GM12878 (cell line): ENCODE measurements around the gene COL20A1. TPM values are rescaled to one million over a fixed set of nuclear protein-coding genes. Genes with fewer than 3 reads are reported as not detected.

Experiments used
- ATAC-seq: fragments of 200-7000 bp; cut with Tn5 transposase; 3 replicates; pipeline ENCODE4 v1.9.1; 2020; ENCODE audit warnings: mild to moderate bottlenecking, moderate library complexity
- BruUV-seq: library from RNA; stranded (reverse); fragments of 400-500 nt; replicated peaks from 2 replicates; lab custom pipeline; 2021; lab: Mats Ljungman, UMichigan
- CTCF ChIA-PET: fragments of 300-600 bp; sonication (Branson Sonifier 250); formaldehyde crosslinking; extraction: SDS; loops from one replicate; lab custom pipeline; 2021; ENCODE audit warnings: inconsistent platforms; lab: Yijun Ruan, JAX
- POLR2A ChIA-PET: fragments of 350-600 bp; formaldehyde crosslinking; extraction: SDS; loops from one replicate; lab custom pipeline; 2021; ENCODE audit warnings: inconsistent platforms; lab: Charles Lee
- RAD21 ChIA-PET: fragments of 300-600 bp; sonication (Branson Sonifier 250); formaldehyde crosslinking; loops from one replicate; lab custom pipeline; 2023; ENCODE audit warnings: antibody characterized with exemption; ENCODE audit not compliant: unreplicated experiment; lab: Charles Lee
- SMC1A ChIA-PET: fragments of 300-600 bp; sonication (Branson Sonifier 250); formaldehyde crosslinking; loops from one replicate; lab custom pipeline; 2023; ENCODE audit not compliant: unreplicated experiment, uncharacterized antibody; lab: Charles Lee
- DNase-seq: peaks from one replicate; pipeline ENCODE4 v3.0.0-alpha.2; 2011; ENCODE audit warnings: low read depth, low spot score
- FAIRE-seq: peaks from 3 replicates; lab custom pipeline; 2011; peaks lifted over from hg19 to GRCh38; lab: Jason Lieb, UNC
- H2AFZ ChIP-seq: 2 replicates; pipeline ENCODE4 v1.6.0; 2011; ENCODE audit warnings: low read depth, low read length, control low read depth; ENCODE audit not compliant: control insufficient read depth
- H3K27ac ChIP-seq: 2 replicates; pipeline ENCODE4 v1.5.1; 2011; ENCODE audit warnings: control low read depth; ENCODE audit not compliant: control insufficient read depth, insufficient read depth
- H3K27me3 ChIP-seq, 2 experiments: replicated peaks in 1 of 2; 2 replicates each; pipeline versions ENCODE4 v1.6.0 to v1.6.1; 2011; ENCODE audit warnings: low read length in 1 of 2; ENCODE audit not compliant: control insufficient read depth in 2 of 2, insufficient read depth in 2 of 2
- H3K36me3 ChIP-seq, 2 experiments: 2 replicates each; pipeline ENCODE4 v1.5.1; 2011; ENCODE audit warnings: low read length in 1 of 2; ENCODE audit not compliant: control insufficient read depth in 2 of 2, insufficient read depth in 2 of 2
- H3K4me1 ChIP-seq: 2 replicates; pipeline ENCODE4 v1.6.1; 2011; ENCODE audit warnings: mild to moderate bottlenecking, low read length, moderate library complexity, mixed read lengths; ENCODE audit not compliant: control insufficient read depth, insufficient read depth
- H3K4me2 ChIP-seq: 2 replicates; pipeline ENCODE4 v1.6.0; 2011; ENCODE audit warnings: control low read depth; ENCODE audit not compliant: control insufficient read depth, insufficient read depth
- H3K4me3 ChIP-seq: fragments of 200-600 bp; sonication (generic); 2 replicates; pipeline ENCODE4 v1.5.1; 2016
- H3K79me2 ChIP-seq: 2 replicates; pipeline ENCODE4 v1.6.0; 2011; ENCODE audit warnings: low read length; ENCODE audit not compliant: control insufficient read depth, insufficient read depth
- H3K9ac ChIP-seq: 2 replicates; pipeline ENCODE4 v1.8.0; 2011; ENCODE audit warnings: low read length, control low read depth, mixed read lengths; ENCODE audit not compliant: control insufficient read depth, insufficient read depth
- H3K9me3 ChIP-seq: replicated peaks from 3 replicates; pipeline ENCODE4 v1.5.1; 2011; ENCODE audit warnings: mild to moderate bottlenecking, low read length; ENCODE audit not compliant: control insufficient read depth, insufficient read depth
- H4K20me1 ChIP-seq: 2 replicates; pipeline ENCODE4 v1.6.0; 2011; ENCODE audit not compliant: control insufficient read depth, insufficient read depth
- ATF7 ChIP-seq: fragments of 450-650 bp; IDR thresholded peaks from 2 replicates; pipeline ENCODE4 v1.6.1; 2016; ENCODE audit warnings: low read depth, mild to moderate bottlenecking
- BHLHE40 ChIP-seq, 2 experiments: fragments of 450-650 bp in 1 of 2; IDR thresholded peaks; 2 replicates each; pipeline ENCODE4 v1.6.1; 2011 to 2017; ENCODE audit warnings: low read depth in 2 of 2, borderline replicate concordance in 1 of 2, improper control_type of control experiment in 1 of 2, low read length in 1 of 2, mild to moderate bottlenecking in 1 of 2
- BRCA1 ChIP-seq: IDR thresholded peaks from 2 replicates; pipeline ENCODE4 v1.6.1; 2011; ENCODE audit warnings: low read depth, low read length, improper control_type of control experiment
- CEBPB ChIP-seq, 2 experiments: fragments of 150-350 bp in 1 of 2; IDR thresholded peaks; 2 replicates each; pipeline ENCODE4 v1.6.1; 2012 to 2014; ENCODE audit warnings: low read depth in 2 of 2, low read length in 2 of 2, borderline replicate concordance in 1 of 2, inconsistent platforms in 1 of 2
- ELK1 ChIP-seq: IDR thresholded peaks from 2 replicates; pipeline ENCODE4 v1.6.1; 2012; ENCODE audit warnings: low read depth, low read length, improper control_type of control experiment
- ETV6 ChIP-seq, 2 experiments: fragments of 450-650 bp in 1 of 2; IDR thresholded peaks in 1 of 2; conservative IDR thresholded peaks in 1 of 2; 2 replicates each; pipeline ENCODE4 v1.6.1; 2014; ENCODE audit warnings: antibody characterized with exemption in 1 of 2, borderline replicate concordance in 1 of 2, low read depth in 1 of 2, mild to moderate bottlenecking in 1 of 2, moderate library complexity in 1 of 2
- HSF1 ChIP-seq: fragments of 150-350 bp; IDR thresholded peaks from 2 replicates; pipeline ENCODE4 v1.6.1; 2014; ENCODE audit warnings: mild to moderate bottlenecking, low read depth, low read length
- KLF5 ChIP-seq: fragments of 450-650 bp; IDR thresholded peaks from 2 replicates; pipeline ENCODE4 v1.6.1; 2014; ENCODE audit warnings: mild to moderate bottlenecking; ENCODE audit not compliant: partially characterized antibody
- MTA3 ChIP-seq: IDR thresholded peaks from 2 replicates; pipeline ENCODE4 v1.6.1; 2012; ENCODE audit warnings: low read length, inconsistent platforms, borderline replicate concordance
- MYB ChIP-seq: fragments of 150-350 bp; IDR thresholded peaks from 2 replicates; pipeline ENCODE4 v1.6.1; 2014; ENCODE audit warnings: mild to moderate bottlenecking, low read depth, low read length, borderline replicate concordance
- NFXL1 ChIP-seq: fragments of 450-650 bp; IDR thresholded peaks from 2 replicates; pipeline ENCODE4 v1.6.1; 2017; ENCODE audit warnings: antibody characterized with exemption, mild to moderate bottlenecking, borderline replicate concordance
- NR2C2 ChIP-seq: IDR thresholded peaks from 2 replicates; pipeline ENCODE4 v1.6.1; 2011; ENCODE audit warnings: borderline replicate concordance, low read depth; ENCODE audit not compliant: control insufficient read depth, insufficient read length
- NRF1 ChIP-seq: conservative IDR thresholded peaks from 2 replicates; pipeline ENCODE4 v1.6.1; 2011; ENCODE audit warnings: mild to moderate bottlenecking, low read depth, low read length, improper control_type of control experiment
- SREBF2 ChIP-seq: IDR thresholded peaks from 2 replicates; pipeline ENCODE4 v1.6.1; 2012; ENCODE audit warnings: mild to moderate bottlenecking, low read length
- SUPT20H ChIP-seq: IDR thresholded peaks from 2 replicates; pipeline ENCODE4 v1.6.1; 2011; ENCODE audit warnings: low read depth, mild to moderate bottlenecking, low read length, moderate library complexity, borderline replicate concordance; ENCODE audit not compliant: control insufficient read depth
- ZBTB40 ChIP-seq: fragments of 450-650 bp; IDR thresholded peaks from 2 replicates; pipeline ENCODE4 v1.6.1; 2016; ENCODE audit warnings: mild to moderate bottlenecking, moderate library complexity, borderline replicate concordance
- ZNF622 ChIP-seq: fragments of 450-650 bp; IDR thresholded peaks from 2 replicates; pipeline ENCODE4 v1.6.1; 2017; ENCODE audit warnings: mild to moderate bottlenecking, inconsistent platforms
- WGBS: methylation state at CpG from one replicate; pipeline ENCODE4 v1.1.6; 2016; ENCODE audit warnings: low lambda C conversion rate; ENCODE audit not compliant: insufficient replicate concordance, insufficient coverage; ENCODE audit errors: missing lambda C conversion rate; 5-methylcytosine and 5-hydroxymethylcytosine counted together
- in situ Hi-C: fragments of 300-500 bp; cut with MboI; formaldehyde crosslinking; loops from 9 replicates; pipeline ENCODE4 v1.14.3; 2018; ENCODE audit warnings: mixed read lengths
- intact Hi-C: fragments of 100-400 bp; cut with micrococcal nuclease; formaldehyde crosslinking; loops from one replicate; pipeline ENCODE4 v1.14.2; 2022; ENCODE audit not compliant: unreplicated experiment
- polyA plus RNA-seq, 11 experiments: library from polyadenylated mRNA; depleted of rRNA in 4 of 11; unstranded in 6 of 11; stranded (reverse) in 5 of 11; fragments of >200 nt; fragmentation: Nextera tagmentation in 4 of 11; fragmentation: Illumina TruSeq in 1 of 11; extraction: Ambion mirVana in 4 of 11; extraction: Trizol in 1 of 11; gene quantifications; 1 replicate in 1 of 11; 2 replicates in 10 of 11; pipeline versions ENCODE4 v1.2.1 to v1.2.3, GENCODE V29; 2011 to 2016; ENCODE audit warnings: inconsistent platforms in 2 of 11, missing spikeins in 2 of 11, low read depth in 1 of 11
- total RNA-seq, 4 experiments: library from RNA; depleted of rRNA in 3 of 4; stranded (reverse); fragments of >200 nt in 3 of 4; fragmentation: Illumina TruSeq in 1 of 4; extraction: Trizol in 1 of 4; gene quantifications; 2 replicates each; pipeline versions ENCODE4 v1.2.1 to v1.2.3, GENCODE V29; 2013 to 2021

COL20A1 gene
- total and polyA plus RNA-seq, 10 of the 15 experiments (the other 5 are each of a cell fraction or from before 2014, with no cell fraction given) = not detected

GRCh38 chr20:63354636-63355350, 61.8 kb downstream of the COL20A1 start:
- ChIA-PET POLR2A (no interaction called here), CTCF (no interaction called here), SMC1A (no interaction called here)
- no peak for TF ChIP-seq BHLHE40 (IDR thresholded peaks at IDR 0.05; ENCODE audit: borderline replicate concordance in 1 of 2, low read depth in 2 of 2, low read length in 1 of 2)
- TF ChIP-seq ZBTB40 = no peak
- TF ChIP-seq SUPT20H = no peak
- no peak for TF ChIP-seq ATF7
- no peak for TF ChIP-seq NRF1
- no peak for TF ChIP-seq CEBPB (IDR thresholded peaks at IDR 0.05; ENCODE audit: borderline replicate concordance in 1 of 2, low read depth in 2 of 2, low read length in 2 of 2)
- no peak for TF ChIP-seq ELK1
- no peak for TF ChIP-seq NFXL1
- no peak for TF ChIP-seq ZNF622
- no peak for TF ChIP-seq KLF5
- TF ChIP-seq MTA3 = no peak
- TF ChIP-seq MYB = no peak
- TF ChIP-seq NR2C2 = no peak
- no peak for TF ChIP-seq ETV6 (conservative IDR thresholded peaks at IDR 0.05 in 1 of 2, IDR thresholded peaks at IDR 0.05 in 1 of 2; ENCODE audit: borderline replicate concordance in 1 of 2, low read depth in 1 of 2)
- no peak for TF ChIP-seq BRCA1
- TF ChIP-seq HSF1 = no peak
- TF ChIP-seq SREBF2 = no peak

More at GRCh38 chr20:63354636-63355350, 61.8 kb downstream of the COL20A1 start:
- Histone ChIP-seq H2AFZ (no peak overlapping the region), H3K9me3 (no peaks in the 10 kb centered on the region; the same call in 2 of the 3 replicates), H3K79me2 (no peaks in the 10 kb centered on the region), H3K4me3 (no peak overlapping the region), H3K27me3 (no peaks in the 10 kb centered on the region), H3K4me1 (no peaks in the 10 kb centered on the region), H3K4me2 (no peak overlapping the region), H3K9ac (no peak overlapping the region), H4K20me1 (no peaks in the 10 kb centered on the region), H3K36me3 (no peaks in the 10 kb centered on the region), H3K27ac (no peak overlapping the region)
- 49% methylated on average over 20 of the region's 25 CpGs for WGBS
- intact Hi-C loops (no loop called here), in situ Hi-C loops (no loop called here)
- RAD21 ChIA-PET = no interaction called here
- no TSS peak for BruUV-seq
- ATAC-seq (no peak), FAIRE-seq (no peak), DNase-seq (no peak)
